GM10266 (cell line): ENCODE results near the gene SMYD3.

Experiments
- DNase-seq: peaks from one replicate; pipeline ENCODE4 v3.0.0; 2012; ENCODE audit errors: extremely low spot score
- CTCF ChIP-seq: IDR thresholded peaks from 2 replicates; pipeline ENCODE4 v1.5.1; 2012; ENCODE audit warnings: mild to moderate bottlenecking, low read depth; ENCODE audit not compliant: control insufficient read depth, insufficient read depth; ENCODE audit errors: missing control alignments

Gene SMYD3

DNA sequence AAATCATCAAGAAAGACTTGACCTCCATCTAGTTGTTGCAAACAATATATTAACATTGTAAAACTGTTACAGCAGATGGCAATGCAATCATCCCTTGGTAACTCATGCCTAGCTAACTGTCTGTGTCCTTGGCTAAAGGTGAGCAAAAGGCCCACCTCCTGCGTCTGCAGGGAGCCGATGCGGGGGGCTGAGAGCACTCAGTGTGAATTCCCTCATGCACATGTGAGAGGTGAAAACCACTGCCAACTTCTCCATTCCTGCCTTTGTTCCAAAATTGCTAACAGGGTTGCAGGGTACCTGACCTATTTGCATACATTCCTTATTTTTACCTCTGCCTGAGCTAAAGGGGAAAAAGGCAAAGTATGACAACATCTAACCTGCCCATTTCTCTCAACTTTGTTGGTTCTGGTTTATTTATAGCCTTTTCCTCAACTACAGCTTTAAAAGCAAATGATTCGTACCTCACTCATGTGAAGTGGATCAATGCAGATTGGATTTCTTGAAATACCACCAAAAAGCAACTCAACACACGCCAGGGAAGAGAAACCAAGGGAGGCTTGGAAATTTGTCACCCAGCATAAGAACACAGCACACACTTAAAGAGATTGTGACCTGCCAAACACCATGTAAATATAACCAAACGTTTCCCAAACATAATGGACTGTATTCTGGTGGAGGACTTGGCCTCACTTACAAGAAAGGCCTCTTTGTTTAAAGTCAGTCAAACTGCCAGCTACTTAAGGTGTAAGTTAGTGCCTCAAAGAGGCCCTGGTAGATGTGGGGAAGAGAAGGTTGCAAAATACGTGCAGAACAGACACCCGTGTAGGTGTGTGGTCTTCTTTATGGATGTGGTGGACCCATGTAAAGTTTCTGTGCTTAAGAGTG is 651.0 kb downstream of the SMYD3 start:
- no peak for DNase-seq
- no peak for TF ChIP-seq CTCF

DNA sequence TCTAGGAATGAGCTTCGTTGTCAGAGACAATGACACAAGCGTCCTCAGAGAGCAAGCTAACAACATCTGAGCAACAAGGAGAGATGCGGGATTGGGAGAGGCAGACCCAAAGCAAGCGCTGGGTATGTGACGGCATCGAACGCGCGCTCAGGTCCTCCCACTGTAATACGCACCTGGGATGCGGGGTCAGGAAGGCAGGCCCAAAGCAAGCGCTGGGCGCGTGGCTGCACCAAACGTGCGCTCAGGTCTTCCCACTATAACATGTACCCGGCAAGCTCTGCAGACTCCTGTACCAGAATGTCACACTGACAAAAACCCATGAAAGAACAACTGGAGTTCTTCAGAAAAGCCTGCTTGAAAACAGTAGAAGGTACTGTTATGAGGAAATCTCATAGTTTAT is 653.8 kb downstream of the SMYD3 start:
- no peak for DNase-seq
- no peak for TF ChIP-seq CTCF

GRCh38 chr1:245843101-245843500 is 664.0 kb downstream of the SMYD3 start:
- TF ChIP-seq CTCF = no peak
- DNase-seq = no peak

GRCh38 chr1:245842106-245842505 is 665.0 kb downstream of the SMYD3 start:
- no peak for TF ChIP-seq CTCF
- DNase-seq = no peak

GRCh38 chr1:245840971-245841370 is 666.1 kb downstream of the SMYD3 start:
- DNase-seq = no peak

GRCh38 chr1:245837718-245838117 is 669.4 kb downstream of the SMYD3 start:
- no peak for TF ChIP-seq CTCF
- DNase-seq = no peak

More at GRCh38 chr1:245840971-245841370, 666.1 kb downstream of the SMYD3 start:
- TF ChIP-seq CTCF = no peak

DNA sequence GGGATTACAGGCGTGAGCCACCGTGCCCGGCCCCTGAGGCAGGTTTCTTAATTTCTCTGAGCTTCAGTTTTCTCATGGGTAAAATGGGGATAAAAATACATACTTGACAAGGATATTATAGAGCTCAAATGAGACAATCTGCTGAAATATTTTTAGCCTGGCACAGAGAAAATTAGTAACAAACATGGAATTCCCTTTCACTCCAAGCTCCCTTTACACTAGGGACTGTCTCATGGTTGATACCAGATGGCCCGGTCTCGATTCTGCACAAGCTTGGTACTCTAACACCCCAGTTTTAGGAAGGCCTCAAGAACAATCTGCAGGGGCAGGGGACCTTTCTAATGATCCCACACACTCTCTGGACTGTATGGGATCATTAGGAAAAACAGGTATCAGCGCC is 671.7 kb downstream of the SMYD3 start:
- no peak for TF ChIP-seq CTCF
- DNase-seq = no peak
